H1 (cell line): ENCODE measurements around the gene RAB9B. TPM values are rescaled to one million over a fixed set of nuclear protein-coding genes. Genes with fewer than 3 reads are reported as not detected.

ENCODE experiments used
- CTCF ChIA-PET: fragments of 300-600 bp; sonication (Branson Sonifier 250); formaldehyde crosslinking; loops from one replicate; lab custom pipeline; 2021; ENCODE audit not compliant: partially characterized antibody; lab: Charles Lee
- POLR2A ChIA-PET: fragments of 300-600 bp; sonication (Branson Sonifier 250); formaldehyde crosslinking; loops from one replicate; lab custom pipeline; 2021; ENCODE audit warnings: inconsistent platforms; ENCODE audit not compliant: partially characterized antibody; lab: Charles Lee
- DNase-seq, 2 experiments: peaks; one replicate each; pipeline versions ENCODE4 v3.0.0 to v3.0.0-alpha.2; 2010 to 2022; ENCODE audit warnings: low spot score in 2 of 2, low read depth in 1 of 2, mixed read lengths in 1 of 2
- FAIRE-seq: peaks from 2 replicates; lab custom pipeline; 2011; peaks lifted over from hg19 to GRCh38; lab: Jason Lieb, UNC
- H2AFZ ChIP-seq: 2 replicates; pipeline ENCODE4 v1.8.1; 2012; ENCODE audit warnings: low read length, inconsistent platforms
- H2AK5ac ChIP-seq: 2 replicates; pipeline ENCODE4 v1.6.1; 2013; ENCODE audit warnings: low read depth, low read length
- H2BK120ac ChIP-seq: replicated peaks from 2 replicates; pipeline ENCODE3; 2013; ENCODE audit warnings: low read depth, low read length, inconsistent platforms
- H2BK12ac ChIP-seq: 2 replicates; pipeline ENCODE4 v1.6.1; 2013; ENCODE audit warnings: low read depth, low read length
- H2BK15ac ChIP-seq: 2 replicates; pipeline ENCODE4 v1.6.1; 2013; ENCODE audit warnings: low read length
- H2BK20ac ChIP-seq: 2 replicates; pipeline ENCODE4 v1.6.1; 2013; ENCODE audit warnings: low read length
- H2BK5ac ChIP-seq: 2 replicates; pipeline ENCODE4 v1.6.1; 2013; ENCODE audit warnings: low read depth, low read length
- H3K14ac ChIP-seq: 2 replicates; pipeline ENCODE4 v1.6.1; 2013; ENCODE audit warnings: inconsistent platforms; ENCODE audit not compliant: insufficient read length
- H3K18ac ChIP-seq: 2 replicates; pipeline ENCODE4 v1.6.1; 2013; ENCODE audit warnings: low read length; ENCODE audit errors: extremely low read depth
- H3K23ac ChIP-seq: 2 replicates; pipeline ENCODE4 v1.6.1; 2013; ENCODE audit warnings: inconsistent platforms; ENCODE audit not compliant: insufficient read length
- H3K23me2 ChIP-seq: 2 replicates; pipeline ENCODE4 v1.6.1; 2013; ENCODE audit warnings: low read depth, low read length
- H3K27ac ChIP-seq: 2 replicates; pipeline ENCODE4 v1.6.1; 2011; ENCODE audit warnings: low read depth, low read length, inconsistent platforms
- H3K27me3 ChIP-seq, 4 experiments: replicated peaks in 1 of 4; 1 replicate in 1 of 4; 2 replicates in 3 of 4; pipeline versions ENCODE4 v1.6.1 to v1.8.1; 2011 to 2013; ENCODE audit warnings: low read length in 3 of 4, mild to moderate bottlenecking in 3 of 4, inconsistent platforms in 2 of 4, mixed read lengths in 2 of 4, moderate library complexity in 1 of 4; ENCODE audit not compliant: control insufficient read depth in 3 of 4, insufficient read depth in 3 of 4; ENCODE audit errors: extremely low read depth in 1 of 4
- H3K36me3 ChIP-seq, 4 experiments: 2 replicates each; pipeline versions ENCODE4 v1.6.1 to v1.8.1; 2011 to 2013; ENCODE audit warnings: mild to moderate bottlenecking in 4 of 4, low read length in 3 of 4, moderate library complexity in 2 of 4, control low read depth in 1 of 4, inconsistent platforms in 1 of 4; ENCODE audit not compliant: insufficient read depth in 4 of 4, control insufficient read depth in 2 of 4
- H3K4ac ChIP-seq: replicated peaks from 2 replicates; pipeline ENCODE3; 2013; ENCODE audit warnings: low read length, low read depth, mixed read lengths, inconsistent platforms; ENCODE audit not compliant: insufficient read length
- H3K4me1 ChIP-seq, 4 experiments: replicated peaks in 1 of 4; 1 replicate in 1 of 4; 2 replicates in 3 of 4; pipeline versions ENCODE4 v1.6.1 to v1.8.1; 2011 to 2013; ENCODE audit warnings: low read length in 3 of 4, inconsistent platforms in 2 of 4, mixed read lengths in 1 of 4; ENCODE audit not compliant: insufficient read depth in 4 of 4, control insufficient read depth in 3 of 4
- H3K4me2 ChIP-seq, 2 experiments: 2 replicates each; pipeline versions ENCODE4 v1.6.1 to v1.8.1; 2011 to 2013; ENCODE audit warnings: low read depth in 2 of 2, low read length in 2 of 2, control low read depth in 1 of 2, inconsistent platforms in 1 of 2, mild to moderate bottlenecking in 1 of 2; ENCODE audit not compliant: insufficient read depth in 1 of 2
- H3K4me3 ChIP-seq, 4 experiments: fragments of 200-600, 300-600 bp in 1 of 4; sonication (generic), shearing (Covaris generic), sonication (Bioruptor Twin) in 1 of 4; 2 replicates each; pipeline versions ENCODE4 v1.5.1 to v1.8.1; 2011 to 2016; ENCODE audit warnings: low read length in 4 of 4, low read depth in 3 of 4, control low read depth in 2 of 4, inconsistent platforms in 2 of 4, mild to moderate bottlenecking in 2 of 4, mixed read lengths in 1 of 4, moderate library complexity in 1 of 4; ENCODE audit not compliant: insufficient read depth in 2 of 4; ENCODE audit errors: extremely low read depth in 1 of 4
- H3K56ac ChIP-seq: replicated peaks from 2 replicates; pipeline ENCODE3; 2013; ENCODE audit warnings: low read depth, mild to moderate bottlenecking, mixed read lengths, low read length, inconsistent platforms; ENCODE audit not compliant: insufficient read length
- H3K79me1 ChIP-seq: 2 replicates; pipeline ENCODE4 v1.6.1; 2013; ENCODE audit warnings: low read depth, low read length, control low read depth
- H3K79me2 ChIP-seq, 2 experiments: 2 replicates each; pipeline versions ENCODE4 v1.6.1 to v1.8.1; 2012 to 2013; ENCODE audit warnings: low read length in 2 of 2, mild to moderate bottlenecking in 2 of 2, inconsistent platforms in 1 of 2; ENCODE audit not compliant: insufficient read depth in 2 of 2, control insufficient read depth in 1 of 2
- H3K9ac ChIP-seq, 4 experiments: replicated peaks in 1 of 4; 1 replicate in 1 of 4; 2 replicates in 3 of 4; pipeline versions ENCODE4 v1.6.1 to v1.8.1; 2011 to 2013; ENCODE audit warnings: low read depth in 3 of 4, low read length in 3 of 4, control low read depth in 2 of 4, mild to moderate bottlenecking in 2 of 4, moderate library complexity in 2 of 4, inconsistent platforms in 1 of 4; ENCODE audit errors: extremely low read depth in 1 of 4
- H3K9me3 ChIP-seq, 2 experiments: 2 replicates each; pipeline versions ENCODE4 v1.6.1 to v1.8.1; 2012 to 2013; ENCODE audit warnings: mild to moderate bottlenecking in 2 of 2, moderate library complexity in 2 of 2, control low read depth in 1 of 2, inconsistent platforms in 1 of 2, low read depth in 1 of 2, low read length in 1 of 2, mixed read lengths in 1 of 2; ENCODE audit not compliant: insufficient read depth in 2 of 2
- H4K20me1 ChIP-seq, 2 experiments: replicated peaks in 1 of 2; 2 replicates each; pipeline versions ENCODE3 to v1.8.1; 2011 to 2013; ENCODE audit warnings: inconsistent platforms in 2 of 2, low read length in 2 of 2, mild to moderate bottlenecking in 1 of 2; ENCODE audit not compliant: insufficient read depth in 2 of 2, control insufficient read depth in 1 of 2
- H4K5ac ChIP-seq: 2 replicates; pipeline ENCODE4 v1.6.1; 2013; ENCODE audit warnings: low read length, low read depth, mixed read lengths, inconsistent platforms; ENCODE audit not compliant: insufficient read length
- H4K8ac ChIP-seq: 2 replicates; pipeline ENCODE4 v1.8.0; 2013; ENCODE audit warnings: mild to moderate bottlenecking, moderate library complexity, low read length, inconsistent platforms; ENCODE audit not compliant: insufficient read depth; ENCODE audit errors: extremely low read depth
- H4K91ac ChIP-seq: replicated peaks from 2 replicates; pipeline ENCODE3; 2013; ENCODE audit warnings: low read length, mixed read lengths, inconsistent platforms; ENCODE audit not compliant: insufficient read length
- CEBPB ChIP-seq: IDR thresholded peaks from 2 replicates; pipeline ENCODE4 v1.6.1; 2012; ENCODE audit warnings: low read depth, low read length
- RAD21 ChIP-seq, 2 experiments: IDR thresholded peaks in 1 of 2; conservative IDR thresholded peaks in 1 of 2; 2 replicates each; pipeline ENCODE4 v1.6.1; 2011; ENCODE audit warnings: low read depth in 2 of 2, low read length in 2 of 2, improper control_type of control experiment in 1 of 2, inconsistent platforms in 1 of 2, mild to moderate bottlenecking in 1 of 2, moderate library complexity in 1 of 2
- WGBS, 2 experiments: shearing (Covaris generic) in 1 of 2; methylation state at CpG; one replicate each; pipeline versions ENCODE4 v1.1.6 to v1.1.7; 2013 to 2015; ENCODE audit warnings: low lambda C conversion rate in 2 of 2, mixed read lengths in 2 of 2, inconsistent platforms in 1 of 2, low coverage in 1 of 2, missing lambda C conversion rate in 1 of 2; ENCODE audit not compliant: insufficient replicate concordance in 2 of 2, insufficient coverage in 1 of 2, insufficient read length in 1 of 2; ENCODE audit errors: extremely low coverage in 1 of 2, missing lambda C conversion rate in 1 of 2; 5-methylcytosine and 5-hydroxymethylcytosine counted together
- polyA plus RNA-seq, 7 experiments: library from polyadenylated mRNA; depleted of rRNA in 3 of 7; stranded (reverse) in 5 of 7; unstranded in 2 of 7; fragments of >200 nt in 5 of 7; fragments of 200-250 nt in 2 of 7; gene quantifications; 1 replicate in 5 of 7; 2 replicates in 1 of 7; 4 replicates in 1 of 7; pipeline versions ENCODE4 v1.2.1 to v1.2.3, GENCODE V29; 2011 to 2013; ENCODE audit warnings: missing spikeins in 2 of 7, mixed read lengths in 2 of 7
- total RNA-seq: library from RNA; stranded (reverse); fragmentation: NEBNext Ultra II Directional; extraction: Animal tissue kit (Norgen Biotek cat#: 25700); gene quantifications from 2 replicates; pipeline ENCODE4 v1.2.1, GENCODE V29; 2021
- TF ChIP-seq, protein P1 (sequence below), 3 experiments: IDR thresholded peaks; 1 replicate in 2 of 3; 2 replicates in 1 of 3; pipeline versions ENCODE4 v1.5.1 to v1.6.1; 2011; ENCODE audit warnings: low read length in 3 of 3, mild to moderate bottlenecking in 3 of 3, inconsistent platforms in 2 of 3, low read depth in 1 of 3, moderate library complexity in 1 of 3; ENCODE audit not compliant: insufficient read depth in 1 of 3; ENCODE audit errors: control extremely low read depth in 1 of 3

RAB9B gene
- total and polyA plus RNA-seq, 2 of the 8 experiments (the other 6 are each of a cell fraction or from before 2014, with no cell fraction given): 0.26 to 0.56 TPM

DNA sequence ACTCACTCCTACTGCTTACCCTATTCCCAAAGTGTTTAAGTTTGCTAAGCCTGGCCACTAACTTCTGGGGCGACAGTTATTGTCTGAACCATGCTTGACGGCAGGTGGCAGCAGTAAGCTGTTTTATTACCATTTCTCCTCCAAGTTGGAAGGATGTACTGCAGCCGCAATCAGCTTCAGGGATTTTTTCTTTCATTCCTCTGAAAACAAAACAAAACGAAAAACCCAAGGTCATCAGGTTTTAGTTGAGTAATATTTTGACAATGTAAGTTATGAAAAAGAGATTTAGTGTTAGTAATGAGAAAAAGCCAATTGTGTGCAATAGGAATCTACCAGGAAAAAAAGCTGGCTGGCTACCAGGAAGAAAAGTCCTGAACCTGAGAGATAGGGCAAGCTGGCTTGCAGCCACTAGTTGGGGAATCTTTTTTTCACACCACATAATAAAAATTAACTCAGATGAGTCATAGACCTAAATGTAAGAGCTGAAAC, 13.2 kb upstream of the RAB9B start:
- no peaks in the 10 kb centered on the region for H3K36me3 ChIP-seq
- H3K79me1 ChIP-seq: no peaks in the 10 kb centered on the region
- H4K20me1 ChIP-seq: no peaks in the 10 kb centered on the region
- no peak overlapping the region for H2BK120ac ChIP-seq
- H2BK5ac ChIP-seq: no peak overlapping the region
- H2BK12ac ChIP-seq: no peak overlapping the region
- H3K27ac ChIP-seq: no peak overlapping the region
- no peak overlapping the region for H2BK20ac ChIP-seq
- peak; percentile 29 to 62 for DNase-seq
- POLR2A ChIA-PET: interaction anchor here (1.5 to 1.7 kb wide), 2 partner anchors 10 to 268 kb away, joined by 4 to 7 read pairs; no protein-coding TSS in a partner anchor
- no peak overlapping the region for H2AFZ ChIP-seq
- no peak overlapping the region for H2AK5ac ChIP-seq
- CTCF ChIA-PET: interaction anchor here (0.8 to 1.9 kb wide), 15 partner anchors 10 to 297 kb away, joined by 3 to 14 read pairs (median 5); partner anchors contain the start of gene RAB9B
- H3K4me2 ChIP-seq: no peak overlapping the region
- H3K18ac ChIP-seq: no peak overlapping the region
- peak; percentile 66 to 72 for TF ChIP-seq RAD21 (IDR thresholded peaks at IDR 0.05 in 1 of 2, conservative IDR thresholded peaks at IDR 0.05 in 1 of 2; ENCODE audit: low read depth in 2 of 2, low read length in 2 of 2)
- TF ChIP-seq CEBPB: no peak
- TF ChIP-seq, protein P1, sequence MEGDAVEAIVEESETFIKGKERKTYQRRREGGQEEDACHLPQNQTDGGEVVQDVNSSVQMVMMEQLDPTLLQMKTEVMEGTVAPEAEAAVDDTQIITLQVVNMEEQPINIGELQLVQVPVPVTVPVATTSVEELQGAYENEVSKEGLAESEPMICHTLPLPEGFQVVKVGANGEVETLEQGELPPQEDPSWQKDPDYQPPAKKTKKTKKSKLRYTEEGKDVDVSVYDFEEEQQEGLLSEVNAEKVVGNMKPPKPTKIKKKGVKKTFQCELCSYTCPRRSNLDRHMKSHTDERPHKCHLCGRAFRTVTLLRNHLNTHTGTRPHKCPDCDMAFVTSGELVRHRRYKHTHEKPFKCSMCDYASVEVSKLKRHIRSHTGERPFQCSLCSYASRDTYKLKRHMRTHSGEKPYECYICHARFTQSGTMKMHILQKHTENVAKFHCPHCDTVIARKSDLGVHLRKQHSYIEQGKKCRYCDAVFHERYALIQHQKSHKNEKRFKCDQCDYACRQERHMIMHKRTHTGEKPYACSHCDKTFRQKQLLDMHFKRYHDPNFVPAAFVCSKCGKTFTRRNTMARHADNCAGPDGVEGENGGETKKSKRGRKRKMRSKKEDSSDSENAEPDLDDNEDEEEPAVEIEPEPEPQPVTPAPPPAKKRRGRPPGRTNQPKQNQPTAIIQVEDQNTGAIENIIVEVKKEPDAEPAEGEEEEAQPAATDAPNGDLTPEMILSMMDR (IDR thresholded peaks at IDR 0.05; ENCODE audit: control extremely low read depth in 1 of 3, insufficient read depth in 1 of 3, low read depth in 1 of 3, low read length in 3 of 3): peak; percentile 22 to 69 (median 56)
- TF ChIP-seq, all 59 proteins: peak for 2
- H4K8ac ChIP-seq: no peak overlapping the region
- H3K56ac ChIP-seq: no peak overlapping the region
- 6% methylated on average over 4 of the region's 4 CpGs; no CpG with 5 or more reads in 1 of the 2 experiments for WGBS, 2 experiments
- H3K79me2 ChIP-seq: no peaks in the 10 kb centered on the region
- no peak overlapping the region for H3K14ac ChIP-seq
- H3K9me3 ChIP-seq: no peaks in the 10 kb centered on the region
- H4K91ac ChIP-seq: no peak overlapping the region
- H3K9ac ChIP-seq: no peak overlapping the region
- no peak overlapping the region for H3K4ac ChIP-seq
- H3K27me3 ChIP-seq: no peaks in the 10 kb centered on the region
- FAIRE-seq: peak; percentile 97
- no peak overlapping the region for H3K23ac ChIP-seq
- no peaks in the 10 kb centered on the region for H3K23me2 ChIP-seq
- H3K4me1 ChIP-seq: no peaks in the 10 kb centered on the region
- no peak overlapping the region for H3K4me3 ChIP-seq
- H4K5ac ChIP-seq: no peak overlapping the region
- H2BK15ac ChIP-seq: no peak overlapping the region
